H1 (cell line): Measurements from ENCODE around the gene PPP1R11. TPM values are rescaled to one million over a fixed set of nuclear protein-coding genes. Genes with fewer than 3 reads are reported as not detected.

Experiments
- CTCF ChIA-PET: fragments of 300-600 bp; sonication (Branson Sonifier 250); formaldehyde crosslinking; loops from one replicate; lab custom pipeline; 2021; ENCODE audit not compliant: partially characterized antibody; lab: Charles Lee
- POLR2A ChIA-PET: fragments of 300-600 bp; sonication (Branson Sonifier 250); formaldehyde crosslinking; loops from one replicate; lab custom pipeline; 2021; ENCODE audit warnings: inconsistent platforms; ENCODE audit not compliant: partially characterized antibody; lab: Charles Lee
- DNase-seq, 2 experiments: peaks; one replicate each; pipeline versions ENCODE4 v3.0.0 to v3.0.0-alpha.2; 2010 to 2022; ENCODE audit warnings: low spot score in 2 of 2, low read depth in 1 of 2, mixed read lengths in 1 of 2
- FAIRE-seq: peaks from 2 replicates; lab custom pipeline; 2011; peaks lifted over from hg19 to GRCh38; lab: Jason Lieb, UNC
- H2AFZ ChIP-seq: 2 replicates; pipeline ENCODE4 v1.8.1; 2012; ENCODE audit warnings: low read length, inconsistent platforms
- H2AK5ac ChIP-seq: 2 replicates; pipeline ENCODE4 v1.6.1; 2013; ENCODE audit warnings: low read depth, low read length
- H2BK120ac ChIP-seq: replicated peaks from 2 replicates; pipeline ENCODE3; 2013; ENCODE audit warnings: low read depth, low read length, inconsistent platforms
- H2BK12ac ChIP-seq: 2 replicates; pipeline ENCODE4 v1.6.1; 2013; ENCODE audit warnings: low read depth, low read length
- H2BK15ac ChIP-seq: 2 replicates; pipeline ENCODE4 v1.6.1; 2013; ENCODE audit warnings: low read length
- H2BK20ac ChIP-seq: 2 replicates; pipeline ENCODE4 v1.6.1; 2013; ENCODE audit warnings: low read length
- H2BK5ac ChIP-seq: 2 replicates; pipeline ENCODE4 v1.6.1; 2013; ENCODE audit warnings: low read depth, low read length
- H3K14ac ChIP-seq: 2 replicates; pipeline ENCODE4 v1.6.1; 2013; ENCODE audit warnings: inconsistent platforms; ENCODE audit not compliant: insufficient read length
- H3K18ac ChIP-seq: 2 replicates; pipeline ENCODE4 v1.6.1; 2013; ENCODE audit warnings: low read length; ENCODE audit errors: extremely low read depth
- H3K23ac ChIP-seq: 2 replicates; pipeline ENCODE4 v1.6.1; 2013; ENCODE audit warnings: inconsistent platforms; ENCODE audit not compliant: insufficient read length
- H3K23me2 ChIP-seq: 2 replicates; pipeline ENCODE4 v1.6.1; 2013; ENCODE audit warnings: low read depth, low read length
- H3K27ac ChIP-seq: 2 replicates; pipeline ENCODE4 v1.6.1; 2011; ENCODE audit warnings: low read depth, low read length, inconsistent platforms
- H3K27me3 ChIP-seq, 4 experiments: replicated peaks in 1 of 4; 1 replicate in 1 of 4; 2 replicates in 3 of 4; pipeline versions ENCODE4 v1.6.1 to v1.8.1; 2011 to 2013; ENCODE audit warnings: low read length in 3 of 4, mild to moderate bottlenecking in 3 of 4, inconsistent platforms in 2 of 4, mixed read lengths in 2 of 4, moderate library complexity in 1 of 4; ENCODE audit not compliant: control insufficient read depth in 3 of 4, insufficient read depth in 3 of 4; ENCODE audit errors: extremely low read depth in 1 of 4
- H3K36me3 ChIP-seq, 4 experiments: 2 replicates each; pipeline versions ENCODE4 v1.6.1 to v1.8.1; 2011 to 2013; ENCODE audit warnings: mild to moderate bottlenecking in 4 of 4, low read length in 3 of 4, moderate library complexity in 2 of 4, control low read depth in 1 of 4, inconsistent platforms in 1 of 4; ENCODE audit not compliant: insufficient read depth in 4 of 4, control insufficient read depth in 2 of 4
- H3K4ac ChIP-seq: replicated peaks from 2 replicates; pipeline ENCODE3; 2013; ENCODE audit warnings: low read length, low read depth, mixed read lengths, inconsistent platforms; ENCODE audit not compliant: insufficient read length
- H3K4me1 ChIP-seq, 4 experiments: replicated peaks in 1 of 4; 1 replicate in 1 of 4; 2 replicates in 3 of 4; pipeline versions ENCODE4 v1.6.1 to v1.8.1; 2011 to 2013; ENCODE audit warnings: low read length in 3 of 4, inconsistent platforms in 2 of 4, mixed read lengths in 1 of 4; ENCODE audit not compliant: insufficient read depth in 4 of 4, control insufficient read depth in 3 of 4
- H3K4me2 ChIP-seq, 2 experiments: 2 replicates each; pipeline versions ENCODE4 v1.6.1 to v1.8.1; 2011 to 2013; ENCODE audit warnings: low read depth in 2 of 2, low read length in 2 of 2, control low read depth in 1 of 2, inconsistent platforms in 1 of 2, mild to moderate bottlenecking in 1 of 2; ENCODE audit not compliant: insufficient read depth in 1 of 2
- H3K4me3 ChIP-seq, 4 experiments: fragments of 200-600, 300-600 bp in 1 of 4; sonication (generic), shearing (Covaris generic), sonication (Bioruptor Twin) in 1 of 4; 2 replicates each; pipeline versions ENCODE4 v1.5.1 to v1.8.1; 2011 to 2016; ENCODE audit warnings: low read length in 4 of 4, low read depth in 3 of 4, control low read depth in 2 of 4, inconsistent platforms in 2 of 4, mild to moderate bottlenecking in 2 of 4, mixed read lengths in 1 of 4, moderate library complexity in 1 of 4; ENCODE audit not compliant: insufficient read depth in 2 of 4; ENCODE audit errors: extremely low read depth in 1 of 4
- H3K56ac ChIP-seq: replicated peaks from 2 replicates; pipeline ENCODE3; 2013; ENCODE audit warnings: low read depth, mild to moderate bottlenecking, mixed read lengths, low read length, inconsistent platforms; ENCODE audit not compliant: insufficient read length
- H3K79me1 ChIP-seq: 2 replicates; pipeline ENCODE4 v1.6.1; 2013; ENCODE audit warnings: low read depth, low read length, control low read depth
- H3K79me2 ChIP-seq, 2 experiments: 2 replicates each; pipeline versions ENCODE4 v1.6.1 to v1.8.1; 2012 to 2013; ENCODE audit warnings: low read length in 2 of 2, mild to moderate bottlenecking in 2 of 2, inconsistent platforms in 1 of 2; ENCODE audit not compliant: insufficient read depth in 2 of 2, control insufficient read depth in 1 of 2
- H3K9ac ChIP-seq, 4 experiments: replicated peaks in 1 of 4; 1 replicate in 1 of 4; 2 replicates in 3 of 4; pipeline versions ENCODE4 v1.6.1 to v1.8.1; 2011 to 2013; ENCODE audit warnings: low read depth in 3 of 4, low read length in 3 of 4, control low read depth in 2 of 4, mild to moderate bottlenecking in 2 of 4, moderate library complexity in 2 of 4, inconsistent platforms in 1 of 4; ENCODE audit errors: extremely low read depth in 1 of 4
- H3K9me3 ChIP-seq, 2 experiments: 2 replicates each; pipeline versions ENCODE4 v1.6.1 to v1.8.1; 2012 to 2013; ENCODE audit warnings: mild to moderate bottlenecking in 2 of 2, moderate library complexity in 2 of 2, control low read depth in 1 of 2, inconsistent platforms in 1 of 2, low read depth in 1 of 2, low read length in 1 of 2, mixed read lengths in 1 of 2; ENCODE audit not compliant: insufficient read depth in 2 of 2
- H4K20me1 ChIP-seq, 2 experiments: replicated peaks in 1 of 2; 2 replicates each; pipeline versions ENCODE3 to v1.8.1; 2011 to 2013; ENCODE audit warnings: inconsistent platforms in 2 of 2, low read length in 2 of 2, mild to moderate bottlenecking in 1 of 2; ENCODE audit not compliant: insufficient read depth in 2 of 2, control insufficient read depth in 1 of 2
- H4K5ac ChIP-seq: 2 replicates; pipeline ENCODE4 v1.6.1; 2013; ENCODE audit warnings: low read length, low read depth, mixed read lengths, inconsistent platforms; ENCODE audit not compliant: insufficient read length
- H4K8ac ChIP-seq: 2 replicates; pipeline ENCODE4 v1.8.0; 2013; ENCODE audit warnings: mild to moderate bottlenecking, moderate library complexity, low read length, inconsistent platforms; ENCODE audit not compliant: insufficient read depth; ENCODE audit errors: extremely low read depth
- H4K91ac ChIP-seq: replicated peaks from 2 replicates; pipeline ENCODE3; 2013; ENCODE audit warnings: low read length, mixed read lengths, inconsistent platforms; ENCODE audit not compliant: insufficient read length
- NANOG ChIP-seq: IDR thresholded peaks from 2 replicates; pipeline ENCODE4 v1.6.1; 2011; ENCODE audit warnings: low read length, low read depth, mild to moderate bottlenecking, inconsistent platforms; ENCODE audit not compliant: insufficient read depth, poor library complexity, severe bottlenecking
- SUZ12 ChIP-seq: fragments of 200-600 bp; sonication (generic); IDR thresholded peaks from 2 replicates; pipeline ENCODE4 v1.6.1; 2012; ENCODE audit warnings: mild to moderate bottlenecking, inconsistent platforms, low read length, moderate library complexity, mixed read lengths
- TAF7 ChIP-seq: optimal IDR thresholded peaks from 2 replicates; pipeline ENCODE3; 2011; ENCODE audit warnings: low read depth, mild to moderate bottlenecking, inconsistent platforms, low read length, moderate library complexity, borderline replicate concordance
- WGBS, 2 experiments: shearing (Covaris generic) in 1 of 2; methylation state at CpG; one replicate each; pipeline versions ENCODE4 v1.1.6 to v1.1.7; 2013 to 2015; ENCODE audit warnings: low lambda C conversion rate in 2 of 2, mixed read lengths in 2 of 2, inconsistent platforms in 1 of 2, low coverage in 1 of 2, missing lambda C conversion rate in 1 of 2; ENCODE audit not compliant: insufficient replicate concordance in 2 of 2, insufficient coverage in 1 of 2, insufficient read length in 1 of 2; ENCODE audit errors: extremely low coverage in 1 of 2, missing lambda C conversion rate in 1 of 2; 5-methylcytosine and 5-hydroxymethylcytosine counted together
- polyA plus RNA-seq, 7 experiments: library from polyadenylated mRNA; depleted of rRNA in 3 of 7; stranded (reverse) in 5 of 7; unstranded in 2 of 7; fragments of >200 nt in 5 of 7; fragments of 200-250 nt in 2 of 7; gene quantifications; 1 replicate in 5 of 7; 2 replicates in 1 of 7; 4 replicates in 1 of 7; pipeline versions ENCODE4 v1.2.1 to v1.2.3, GENCODE V29; 2011 to 2013; ENCODE audit warnings: missing spikeins in 2 of 7, mixed read lengths in 2 of 7
- total RNA-seq: library from RNA; stranded (reverse); fragmentation: NEBNext Ultra II Directional; extraction: Animal tissue kit (Norgen Biotek cat#: 25700); gene quantifications from 2 replicates; pipeline ENCODE4 v1.2.1, GENCODE V29; 2021

Gene PPP1R11
- total and polyA plus RNA-seq, 2 of the 8 experiments (the other 6 are each of a cell fraction or from before 2014, with no cell fraction given) = 26.1 to 32.8 TPM

DNA sequence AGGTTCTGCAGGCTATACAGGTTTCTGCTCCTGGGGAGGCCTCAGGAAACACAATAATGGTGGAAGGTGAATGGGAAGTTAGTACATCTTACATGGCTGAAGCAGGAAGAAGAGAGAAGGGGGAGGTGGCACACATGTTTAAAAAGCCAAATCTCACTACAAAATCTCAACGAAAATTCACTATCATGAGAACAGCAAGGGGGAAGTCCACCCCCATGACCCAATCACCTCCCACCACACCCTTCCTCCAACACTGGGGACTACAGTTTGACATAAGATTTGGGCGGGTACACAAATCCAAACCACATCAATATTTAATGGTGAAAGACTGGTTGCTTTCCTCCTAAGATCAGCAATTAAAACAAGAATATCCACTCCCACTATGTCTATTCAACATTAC lies 19.8 kb upstream of the PPP1R11 start:
- TF ChIP-seq NANOG = no peak
- no peak for TF ChIP-seq TAF7
- TF ChIP-seq SUZ12 = no peak
- no peak overlapping the region for H4K91ac ChIP-seq

More for the DNA sequence above, 19.8 kb upstream of the PPP1R11 start:
- ChIA-PET POLR2A (interaction anchor here (1.1 kb wide), 1 partner anchor 13 kb away, joined by 4 read pairs; no protein-coding TSS in a partner anchor), CTCF (interaction anchor here (0.8 to 2.3 kb wide), 3 partner anchors 11 to 84 kb away, joined by 3 to 11 read pairs (median 3); no protein-coding TSS in a partner anchor)
- Histone ChIP-seq H3K79me1 (no peaks in the 10 kb centered on the region), H3K36me3 (no peaks in the 10 kb centered on the region), H2BK120ac (no peak overlapping the region), H2BK12ac (no peak overlapping the region), H3K27me3 (no peaks in the 10 kb centered on the region), H2BK20ac (no peak overlapping the region), H4K20me1 (peaks cover 1 to 2% of the 10 kb centered on the region in 2 experiments), H3K23me2 (peaks cover 2% of the 10 kb centered on the region; the same call in 1 of the 2 replicates), H2AK5ac (no peak overlapping the region), H2AFZ (no peak overlapping the region), H3K27ac (no peak overlapping the region), H3K79me2 (no peaks in the 10 kb centered on the region), H3K9me3 (no peaks in the 10 kb centered on the region), H3K4me3 (no peak overlapping the region), H2BK5ac (no peak overlapping the region), H3K18ac (no peak overlapping the region), H3K56ac (no peak overlapping the region), H4K5ac (no peak overlapping the region), H2BK15ac (no peak overlapping the region), H3K4ac (no peak overlapping the region), H3K23ac (no peak overlapping the region), H3K4me2 (no peak overlapping the region), H3K14ac (no peak overlapping the region), H3K4me1 (no peaks in the 10 kb centered on the region), H3K9ac (no peak overlapping the region), H4K8ac (no peak overlapping the region)
- WGBS, 2 experiments = 90% methylated on average over 2 of the region's 2 CpGs; no CpG with 5 or more reads in 1 of the 2 experiments
- DNase-seq (no peak), FAIRE-seq (no peak)
